Stimulated activated CD4-positive, alpha-beta T cell treated with anti-CD3 and anti-CD28 coated beads, Interleukin-1b, Interleukin-23, amount 100 ng/mL, for 24 hours (primary cell): ENCODE data around the gene ST6GALNAC3.
"Not testable (repeated sequence)": the region's sequence is repeated elsewhere in the genome, so short reads cannot be mapped to it uniquely, and the experiment has no call there.

Experiments
- DNase-seq, 4 experiments: peaks; one replicate each; pipeline ENCODE4 v3.0.0-alpha.2; 2020; ENCODE audit warnings: low read depth in 4 of 4, low spot score in 1 of 4

Gene ST6GALNAC3

DNA sequence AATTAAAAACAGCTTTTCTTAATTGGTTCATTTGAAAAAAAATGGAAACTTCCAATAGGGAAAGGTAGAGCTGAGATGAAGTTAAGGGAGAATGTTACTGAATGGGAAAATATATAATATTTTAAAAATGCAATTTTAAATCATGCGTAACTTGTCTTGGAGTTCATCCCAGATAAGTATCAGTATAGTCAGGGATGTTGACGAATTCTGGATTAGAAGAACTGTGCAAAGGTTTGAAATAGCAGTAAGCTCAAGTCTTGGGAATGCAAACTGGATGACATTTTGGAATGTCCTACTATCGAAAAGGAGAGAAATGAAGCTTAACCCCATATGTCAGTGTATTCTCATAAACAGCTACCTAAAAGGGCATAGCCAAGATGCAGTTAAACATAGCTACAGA lies 4.0 kb upstream of the ST6GALNAC3 start:
- DNase-seq, result no peak

GRCh38 chr1:76073481-76073880 lies 1.1 kb upstream of the ST6GALNAC3 start:
- DNase-seq, result no peak

DNA sequence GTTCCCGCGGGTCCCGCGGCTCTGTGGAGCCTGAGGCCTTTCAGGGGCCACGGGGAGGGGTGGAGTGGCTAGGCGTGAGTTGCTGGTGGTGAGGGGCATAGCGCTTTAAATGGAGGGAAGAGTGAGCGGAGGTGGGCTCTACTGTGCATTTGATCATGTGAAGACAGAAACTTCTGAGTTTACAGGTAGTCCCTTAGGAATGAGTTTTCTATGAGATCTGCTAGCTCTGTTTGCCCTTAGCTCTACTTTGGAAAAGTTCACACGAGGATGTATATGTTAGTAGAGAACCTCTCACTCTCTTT lies 593 bp downstream of the ST6GALNAC3 start:
- no peak for DNase-seq

GRCh38 chr1:76075877-76076276 lies 1.3 kb downstream of the ST6GALNAC3 start:
- no peak for DNase-seq

- no peak for DNase-seq
Measured at GRCh38 chr1:76079475-76080227, 5.1 kb downstream of the ST6GALNAC3 start.

- DNase-seq, result no peak
Measured at GRCh38 chr1:76080552-76081079, 6.1 kb downstream of the ST6GALNAC3 start.

GRCh38 chr1:76082062-76082461 lies 7.5 kb downstream of the ST6GALNAC3 start:
- DNase-seq, result no peak

DNA sequence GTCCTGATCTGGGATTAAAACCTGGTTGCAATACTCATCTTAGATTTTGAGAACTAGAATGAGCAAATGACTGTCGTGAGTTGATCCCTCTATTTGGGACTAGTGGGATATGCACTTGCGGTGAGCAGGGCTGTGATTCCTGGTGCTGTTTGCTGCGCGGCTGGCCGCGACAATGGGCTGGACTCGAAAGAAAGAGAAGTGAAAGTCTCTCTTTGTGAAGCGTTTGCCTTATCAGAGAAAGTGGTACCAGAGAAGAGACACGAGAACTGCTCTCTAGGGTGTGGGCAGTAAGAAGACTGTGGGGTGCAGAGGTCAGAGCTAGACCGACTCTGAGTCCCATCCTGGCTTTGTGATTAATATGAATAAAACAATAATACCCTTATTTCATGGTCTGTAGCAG lies 8.6 kb downstream of the ST6GALNAC3 start:
- DNase-seq, result no peak

GRCh38 chr1:76084029-76084627 lies 9.6 kb downstream of the ST6GALNAC3 start:
- DNase-seq, result no peak

GRCh38 chr1:76084685-76085084 lies 10.1 kb downstream of the ST6GALNAC3 start:
- no peak for DNase-seq

GRCh38 chr1:76086109-76086508 lies 11.6 kb downstream of the ST6GALNAC3 start:
- DNase-seq, result no peak

- no peak for DNase-seq
Measured at GRCh38 chr1:76086597-76086996, 12.1 kb downstream of the ST6GALNAC3 start.

- DNase-seq, result no peak
Measured at GRCh38 chr1:76090283-76091203, 16.0 kb downstream of the ST6GALNAC3 start.

- DNase-seq, result no peak
Measured at GRCh38 chr1:76092812-76093211, 18.3 kb downstream of the ST6GALNAC3 start.

DNA sequence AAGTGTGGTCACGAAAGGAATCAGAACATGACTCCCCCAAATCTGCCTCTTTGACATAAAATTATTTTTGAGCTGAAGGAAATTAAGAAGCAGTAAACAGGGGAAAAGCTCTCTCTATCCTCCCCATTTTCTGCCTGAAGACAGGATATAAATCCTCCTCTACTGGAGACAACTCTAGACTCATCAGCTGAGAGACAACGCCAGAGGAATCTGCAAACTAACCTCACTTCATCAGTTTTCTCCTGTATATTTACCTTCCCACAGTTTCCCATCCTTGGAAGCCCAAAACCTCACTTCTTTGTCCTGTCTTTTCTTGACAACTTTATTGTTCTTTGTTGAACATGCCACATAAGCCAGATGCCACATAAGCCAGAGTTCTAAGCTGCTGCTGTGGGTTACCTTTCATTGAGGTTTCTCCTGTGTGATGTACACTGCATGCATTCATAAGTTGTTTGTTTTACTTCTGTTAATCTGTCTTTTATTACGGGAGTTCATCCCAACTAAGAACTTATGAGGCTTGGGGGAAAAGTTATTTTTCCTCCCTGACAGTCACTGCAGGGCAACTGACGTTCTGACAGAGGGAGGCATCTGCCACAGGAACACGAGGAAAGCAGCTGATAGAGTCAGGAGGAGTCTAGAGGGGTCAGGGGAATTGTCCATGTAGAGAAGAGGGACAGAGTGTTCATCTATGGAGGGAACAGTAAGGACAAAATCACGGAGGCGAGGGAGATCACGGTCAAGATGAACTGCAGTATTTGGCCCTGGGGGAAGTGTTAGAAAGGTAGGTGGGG lies 19.2 kb downstream of the ST6GALNAC3 start:
- DNase-seq, result no peak

DNA sequence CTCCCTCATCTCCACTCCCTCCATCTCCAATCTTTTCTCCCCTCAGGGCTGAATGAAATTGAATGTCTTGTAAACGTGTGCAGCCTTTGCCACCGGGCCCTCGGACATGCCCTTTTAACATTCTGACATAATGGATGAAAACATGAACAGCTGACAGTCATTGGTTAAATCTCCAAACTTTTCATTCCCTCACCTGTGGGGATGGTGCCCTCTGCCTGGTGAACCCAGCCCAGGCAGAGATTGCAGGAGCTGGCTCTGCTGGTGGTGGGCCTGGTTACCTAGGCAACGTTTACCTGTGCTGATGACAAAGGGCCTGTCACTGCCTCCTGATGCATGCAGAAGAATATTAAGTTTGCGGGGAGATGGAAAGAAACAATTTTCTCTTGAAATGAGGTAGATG lies 21.3 kb downstream of the ST6GALNAC3 start:
- no peak for DNase-seq

DNA sequence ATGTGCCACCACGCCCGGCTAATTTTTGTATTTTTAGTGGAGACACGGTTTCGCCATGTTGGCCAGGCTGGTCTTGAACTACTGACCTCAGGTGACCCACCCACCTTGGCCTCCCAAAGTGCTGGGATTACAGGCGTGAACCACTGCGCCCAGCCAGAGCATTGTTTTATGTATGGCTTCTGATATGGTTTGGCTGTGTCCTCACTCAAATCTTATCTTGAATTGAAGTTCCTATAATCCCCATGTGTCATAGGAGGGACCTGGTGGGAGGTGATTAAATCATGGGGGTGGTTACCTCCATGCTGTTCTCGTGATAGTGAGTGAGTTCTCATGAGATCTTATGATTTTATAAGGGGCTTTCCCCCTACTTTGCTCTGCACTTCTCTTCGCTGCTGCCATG lies 22.5 kb downstream of the ST6GALNAC3 start:
- DNase-seq, result not testable (repeated sequence)

- no peak for DNase-seq
Measured at GRCh38 chr1:76098845-76099244, 24.3 kb downstream of the ST6GALNAC3 start.

DNA sequence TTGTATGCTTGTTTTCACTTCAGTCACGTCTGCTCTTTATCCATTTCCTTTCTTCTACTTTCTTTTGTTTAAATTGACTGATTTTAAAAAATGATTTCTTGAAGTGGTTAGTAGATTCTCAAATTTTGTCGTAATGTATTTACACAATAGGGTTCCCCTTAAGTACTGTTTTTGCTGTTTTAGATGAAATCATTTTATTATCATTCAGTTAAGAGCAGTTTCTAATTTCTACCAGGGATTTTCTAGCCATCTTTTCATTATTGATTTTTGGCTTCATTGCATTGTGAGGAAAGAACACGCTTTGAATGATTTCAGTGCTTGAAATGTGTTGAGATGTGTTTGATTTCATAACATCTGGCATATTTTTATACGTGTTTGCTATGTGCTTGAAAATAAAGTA lies 27.0 kb downstream of the ST6GALNAC3 start:
- no peak for DNase-seq

DNA sequence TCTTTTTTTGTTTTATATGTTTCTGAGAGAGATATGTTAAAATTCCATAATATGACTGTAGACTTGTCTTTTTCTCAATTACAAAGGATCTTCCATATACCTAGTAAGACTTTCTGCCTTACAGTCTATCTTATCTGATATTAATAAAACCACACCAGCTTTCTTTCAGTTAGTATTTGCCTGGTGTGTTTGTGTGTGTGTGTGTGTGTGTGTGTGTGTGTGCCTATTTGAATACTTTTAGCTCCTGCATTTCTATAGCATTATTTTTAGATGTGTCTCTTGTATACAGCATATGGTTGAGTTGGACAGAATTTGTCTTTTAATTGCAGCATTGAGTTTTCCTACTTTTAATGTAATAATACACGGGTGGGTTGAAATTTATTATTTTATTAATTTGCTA lies 27.5 kb downstream of the ST6GALNAC3 start:
- DNase-seq, result no peak

DNA sequence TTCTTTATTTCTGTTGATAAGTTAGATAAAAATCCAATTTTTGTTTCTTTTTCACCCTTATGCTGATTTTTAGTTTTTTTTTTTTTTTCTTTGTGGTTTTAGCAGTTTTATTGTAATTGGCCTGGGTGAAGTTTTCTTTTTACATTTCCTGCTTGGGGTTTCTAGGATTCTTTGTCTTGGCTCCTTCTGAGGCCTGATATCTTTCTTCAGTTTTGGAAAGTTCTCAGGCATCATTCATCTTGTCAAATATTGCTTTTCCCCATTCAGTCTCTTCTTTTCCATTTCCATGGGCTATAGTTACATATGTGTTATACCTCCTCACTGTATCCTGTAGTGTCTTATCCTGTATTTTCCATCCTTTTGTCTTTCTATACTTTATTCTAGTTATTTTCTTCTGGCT lies 28.5 kb downstream of the ST6GALNAC3 start:
- no peak for DNase-seq
